Activated CD8-positive, alpha-beta memory T cell treated with anti-CD3 and anti-CD28 coated beads for 36 hours (primary cell): ENCODE measurements around the gene TSPYL6. TPM values are rescaled to one million over a fixed set of nuclear protein-coding genes. Genes with fewer than 3 reads are reported as not detected.
"Not testable (repeated sequence)": the region's sequence is repeated elsewhere in the genome, so short reads cannot be mapped to it uniquely, and the experiment has no call there.

Experiments
- CTCF ChIA-PET: fragments of 350-600 bp; sonication (Branson Sonifier 250); formaldehyde crosslinking; loops from one replicate; lab custom pipeline; 2021; ENCODE audit warnings: antibody characterized with exemption; lab: Charles Lee
- POLR2A ChIA-PET: fragments of 350-600 bp; sonication (Branson Sonifier 250); formaldehyde crosslinking; loops from one replicate; lab custom pipeline; 2021; ENCODE audit warnings: antibody characterized with exemption; lab: Charles Lee
- total RNA-seq, 2 experiments: library from RNA; stranded (reverse); gene quantifications; one replicate each; pipeline ENCODE4 v1.2.3, GENCODE V29; 2021

TSPYL6 gene
- total RNA-seq, result not detected

GRCh38 chr2:54256091-54256694 is at the start of gene TSPYL6:
TSPYL6 (minus strand) TSS chr2:54256229; CDS start chr2:54256151, 78 bp downstream.
- CTCF ChIA-PET, result no interaction called here

GRCh38 chr2:54303631-54304030 is 47.6 kb upstream of the TSPYL6 start:
- CTCF ChIA-PET, result no interaction called here
- POLR2A ChIA-PET, result no interaction called here

More at GRCh38 chr2:54256091-54256694, at the start of gene TSPYL6:
- POLR2A ChIA-PET, result no interaction called here

- ChIA-PET CTCF (no interaction called here), POLR2A (no interaction called here)
These were observed 42.5 kb upstream of the TSPYL6 start for GRCh38 chr2:54298514-54298913.

- POLR2A ChIA-PET, result no interaction called here
- CTCF ChIA-PET, result no interaction called here
These were observed 39.9 kb upstream of the TSPYL6 start for GRCh38 chr2:54295911-54296310.

- CTCF ChIA-PET, POLR2A ChIA-PET: not testable (repeated sequence)
These were observed 38.6 kb upstream of the TSPYL6 start for GRCh38 chr2:54294665-54295064.

GRCh38 chr2:54290356-54291025 is 34.5 kb upstream of the TSPYL6 start:
- ChIA-PET CTCF (no interaction called here), POLR2A (no interaction called here)

GRCh38 chr2:54289917-54290316 is 33.9 kb upstream of the TSPYL6 start:
- CTCF ChIA-PET, result no interaction called here
- POLR2A ChIA-PET, result no interaction called here

- CTCF ChIA-PET, result no interaction called here
These were observed 31.5 kb upstream of the TSPYL6 start for GRCh38 chr2:54287532-54287931.

GRCh38 chr2:54285451-54285850 is 29.4 kb upstream of the TSPYL6 start:
- ChIA-PET POLR2A (no interaction called here), CTCF (no interaction called here)

More at GRCh38 chr2:54287532-54287931, 31.5 kb upstream of the TSPYL6 start:
- POLR2A ChIA-PET, result no interaction called here

- POLR2A ChIA-PET, result no interaction called here
- CTCF ChIA-PET, result no interaction called here
These were observed 28.8 kb upstream of the TSPYL6 start for GRCh38 chr2:54284826-54285225.

- ChIA-PET CTCF (no interaction called here), POLR2A (no interaction called here)
These were observed 23.4 kb upstream of the TSPYL6 start for GRCh38 chr2:54279385-54279784.

- CTCF ChIA-PET, result no interaction called here
These were observed 19.5 kb upstream of the TSPYL6 start for GRCh38 chr2:54275541-54275940.

GRCh38 chr2:54274781-54275242 is 18.8 kb upstream of the TSPYL6 start:
- ChIA-PET CTCF (no interaction called here), POLR2A (no interaction called here)

More at GRCh38 chr2:54275541-54275940, 19.5 kb upstream of the TSPYL6 start:
- POLR2A ChIA-PET, result no interaction called here

GRCh38 chr2:54271843-54272627 is 16.0 kb upstream of the TSPYL6 start:
- POLR2A ChIA-PET, result no interaction called here

GRCh38 chr2:54271189-54271588 is 15.2 kb upstream of the TSPYL6 start:
- ChIA-PET POLR2A (no interaction called here), CTCF (no interaction called here)

More at GRCh38 chr2:54271843-54272627, 16.0 kb upstream of the TSPYL6 start:
- CTCF ChIA-PET, result no interaction called here

GRCh38 chr2:54267577-54267976 is 11.5 kb upstream of the TSPYL6 start:
- CTCF ChIA-PET, result no interaction called here
- POLR2A ChIA-PET, result no interaction called here

GRCh38 chr2:54265081-54265480 is 9.1 kb upstream of the TSPYL6 start:
- POLR2A ChIA-PET, CTCF ChIA-PET: not testable (repeated sequence)

GRCh38 chr2:54262015-54262765 is 6.2 kb upstream of the TSPYL6 start:
- POLR2A ChIA-PET, result no interaction called here

GRCh38 chr2:54261537-54261936 is 5.5 kb upstream of the TSPYL6 start:
- POLR2A ChIA-PET, result no interaction called here

More at GRCh38 chr2:54262015-54262765, 6.2 kb upstream of the TSPYL6 start:
- CTCF ChIA-PET, result no interaction called here

GRCh38 chr2:54260241-54260595 is 4.2 kb upstream of the TSPYL6 start:
- ChIA-PET POLR2A (no interaction called here), CTCF (no interaction called here)

More at GRCh38 chr2:54261537-54261936, 5.5 kb upstream of the TSPYL6 start:
- CTCF ChIA-PET, result no interaction called here
